ENCODE measurements around the gene PALLD.
"Not testable (repeated sequence)": the region's sequence is repeated elsewhere in the genome, so short reads cannot be mapped to it uniquely, and the experiment has no call there.

PALLD gene

DNA sequence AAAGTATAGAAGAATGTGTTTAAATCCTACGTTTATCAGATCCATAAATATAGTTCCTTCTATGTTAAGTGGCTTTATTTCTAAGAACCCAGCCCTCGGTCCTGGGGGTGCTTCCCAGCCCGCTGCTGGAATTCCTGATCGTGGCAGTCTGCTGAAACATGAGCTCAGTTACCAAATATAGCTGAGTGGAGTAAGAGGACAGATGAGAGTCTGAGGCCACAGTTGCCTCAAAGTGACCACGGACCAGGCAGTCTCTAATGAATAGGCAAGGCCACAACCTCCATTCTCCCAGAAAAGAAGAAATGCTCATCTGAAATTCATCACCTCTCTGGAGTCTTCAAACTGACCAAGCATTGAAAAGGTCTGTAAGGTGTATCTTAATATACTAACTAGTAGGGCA, at the start of gene PALLD:
Gene PALLD (plus strand): TSS at position 219 of the 400 bp plus-strand sequence.
- DNase-seq (ENCODE audit: low read depth), result no peak

DNA sequence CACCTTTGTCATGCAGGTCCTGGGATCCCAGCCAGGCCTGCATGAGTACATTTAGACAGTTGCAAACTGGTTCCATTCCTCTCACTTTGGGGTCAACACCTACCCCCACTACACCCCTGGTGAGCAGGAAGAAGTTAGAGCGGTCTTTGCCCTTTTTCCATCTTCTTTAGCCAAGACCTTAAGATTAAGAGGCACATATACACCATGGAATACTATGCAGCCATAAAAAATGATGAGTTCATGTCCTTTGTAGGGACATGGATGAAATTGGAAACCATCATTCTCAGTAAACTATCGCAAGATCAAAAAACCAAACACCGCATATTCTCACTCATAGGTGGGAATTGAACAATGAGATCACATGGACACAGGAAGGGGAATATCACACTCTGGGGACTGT, 47.8 kb upstream of the PALLD start:
- DNase-seq (ENCODE audit: low read depth), result not testable (repeated sequence)

DNA sequence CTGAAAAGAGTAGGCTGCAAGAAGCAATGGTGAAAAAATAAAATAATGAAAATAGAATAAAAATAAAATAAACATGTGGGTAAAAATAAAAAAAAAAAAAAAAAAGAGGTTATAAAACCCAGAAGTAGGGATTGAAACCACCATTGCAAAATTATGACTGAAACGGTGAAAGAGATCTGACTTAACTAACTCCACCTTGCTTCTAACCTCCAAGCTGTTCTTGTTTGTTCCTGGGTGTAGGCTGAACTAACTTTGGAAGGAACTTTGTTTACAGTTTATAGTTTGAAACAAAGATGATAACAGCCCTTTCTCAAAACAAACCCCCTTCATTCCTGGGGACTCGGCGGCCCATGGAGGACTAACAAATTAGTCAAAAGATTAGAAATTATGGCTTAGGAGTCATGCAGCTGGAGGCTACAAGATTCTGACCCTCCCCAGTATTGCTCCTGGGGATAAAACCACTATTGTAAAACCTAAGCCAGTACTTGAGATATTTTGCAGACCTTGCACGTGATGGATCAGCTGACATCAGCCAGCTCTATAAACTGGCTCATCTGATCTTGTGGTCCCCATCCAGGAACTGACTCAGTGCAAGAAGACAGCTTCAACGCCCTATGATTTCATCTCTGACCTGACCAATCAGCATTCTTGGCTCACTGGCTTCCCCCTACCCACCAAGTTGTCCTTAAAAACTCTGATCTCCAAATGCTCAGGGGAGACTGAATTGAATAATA, 47.0 kb upstream of the PALLD start:
- no peak for DNase-seq (ENCODE audit: low read depth)

DNA sequence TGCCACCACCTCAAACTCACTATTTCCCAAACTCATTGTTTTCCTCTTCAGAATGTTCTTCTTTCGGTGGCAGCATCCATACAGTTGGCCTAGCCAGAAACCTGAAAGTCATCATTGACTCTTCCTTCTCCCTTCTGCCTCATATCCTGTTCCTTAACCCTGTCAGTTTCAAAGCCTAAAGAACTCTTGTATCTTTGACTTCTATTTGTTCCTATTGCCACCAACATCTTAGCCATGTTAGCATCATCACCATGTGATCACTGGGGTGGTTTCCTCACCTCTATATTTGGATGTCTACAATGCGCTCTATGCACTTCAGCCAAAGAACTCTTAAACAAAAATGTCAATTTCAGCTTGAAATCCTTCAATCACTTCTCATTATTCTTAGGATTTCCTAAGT, 45.5 kb upstream of the PALLD start:
- DNase-seq (ENCODE audit: low read depth), result no peak

DNA sequence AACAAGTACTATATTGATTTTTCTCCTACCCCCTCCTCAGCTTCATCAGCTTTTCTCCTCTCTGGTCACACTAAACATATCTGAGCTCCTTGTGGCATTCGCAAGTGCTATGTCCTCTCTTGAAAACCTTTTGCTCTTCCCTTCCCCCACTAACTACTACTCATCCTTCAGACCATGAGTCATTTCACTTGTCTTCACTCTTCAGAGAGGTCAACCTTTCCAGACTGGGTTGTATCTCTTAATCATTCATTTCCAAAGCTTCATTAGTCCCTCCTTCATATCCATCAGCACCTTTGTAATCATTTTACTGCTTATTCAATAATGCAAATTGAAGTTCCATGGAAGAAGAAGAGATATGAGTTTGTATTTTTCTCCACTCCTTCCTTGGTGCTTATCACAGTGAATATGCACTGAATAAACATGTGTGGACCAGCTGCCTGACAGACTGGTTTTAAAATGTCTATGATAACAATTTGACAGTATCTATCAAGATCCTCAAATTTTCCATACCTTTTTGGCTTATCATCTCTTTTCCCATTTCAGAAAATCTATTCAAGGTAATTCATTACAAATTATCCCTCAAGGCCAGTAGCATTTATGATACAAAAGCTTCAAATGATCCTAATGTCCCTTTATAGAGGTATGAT, 45.0 kb upstream of the PALLD start:
- peak; percentile 61 for DNase-seq (ENCODE audit: low read depth)

DNA sequence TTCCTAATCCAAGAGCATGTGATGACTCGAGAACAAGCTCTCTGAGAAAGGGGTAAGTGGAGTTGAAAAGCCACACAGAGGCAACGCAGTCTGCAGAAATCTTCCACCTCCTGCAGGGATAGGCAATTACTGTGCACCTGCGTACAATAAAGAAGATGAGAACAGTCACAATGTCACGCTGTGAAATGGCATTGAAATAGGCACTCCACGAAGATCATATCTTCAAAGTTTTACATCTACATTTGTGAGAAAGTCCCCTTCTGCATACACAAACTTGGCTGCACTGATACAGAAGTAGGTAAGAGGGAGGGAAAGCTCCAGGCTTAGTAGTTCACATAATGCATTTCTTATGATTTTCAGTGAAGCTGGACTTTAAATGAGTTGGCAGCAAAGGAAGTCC, 43.7 kb upstream of the PALLD start:
- no peak for DNase-seq (ENCODE audit: low read depth)

DNA sequence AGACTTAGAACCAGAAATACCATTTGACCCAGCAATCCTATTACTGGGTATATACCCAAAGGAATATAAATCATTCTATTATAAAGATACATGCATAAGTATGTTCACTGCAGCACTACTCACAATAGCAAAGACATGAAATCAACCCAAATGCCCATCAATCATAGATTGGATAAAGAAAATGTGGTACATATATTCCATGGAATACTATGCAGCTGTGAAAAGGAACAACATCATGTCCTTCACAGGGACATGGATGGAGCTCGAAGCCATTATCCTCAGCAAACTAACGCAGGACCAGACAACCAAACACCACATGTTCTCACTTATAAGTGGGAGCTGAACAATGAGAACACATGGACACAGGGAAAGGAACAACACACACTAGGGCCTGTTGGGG, 38.6 kb upstream of the PALLD start:
- DNase-seq (ENCODE audit: low read depth), result not testable (repeated sequence)

DNA sequence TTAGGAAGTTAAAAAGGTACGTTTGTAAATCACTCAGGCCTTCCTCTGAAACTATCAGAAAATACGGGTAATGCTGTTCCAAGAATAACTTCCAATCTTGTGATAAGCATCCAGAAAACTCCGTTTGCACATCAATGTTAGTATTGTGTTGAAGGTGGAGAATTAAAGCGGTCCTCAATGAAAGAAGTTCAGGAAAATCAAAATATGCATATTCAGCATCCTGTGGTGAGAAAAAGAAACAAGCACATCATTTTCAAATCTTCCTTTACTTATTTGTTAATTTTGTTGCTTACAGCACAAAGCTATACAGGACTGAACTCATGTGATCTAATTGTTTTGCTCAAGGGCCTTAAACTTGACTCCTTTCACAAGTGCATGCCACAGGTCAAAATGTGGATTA, 35.0 kb upstream of the PALLD start:
- no peak for DNase-seq (ENCODE audit: low read depth)

DNA sequence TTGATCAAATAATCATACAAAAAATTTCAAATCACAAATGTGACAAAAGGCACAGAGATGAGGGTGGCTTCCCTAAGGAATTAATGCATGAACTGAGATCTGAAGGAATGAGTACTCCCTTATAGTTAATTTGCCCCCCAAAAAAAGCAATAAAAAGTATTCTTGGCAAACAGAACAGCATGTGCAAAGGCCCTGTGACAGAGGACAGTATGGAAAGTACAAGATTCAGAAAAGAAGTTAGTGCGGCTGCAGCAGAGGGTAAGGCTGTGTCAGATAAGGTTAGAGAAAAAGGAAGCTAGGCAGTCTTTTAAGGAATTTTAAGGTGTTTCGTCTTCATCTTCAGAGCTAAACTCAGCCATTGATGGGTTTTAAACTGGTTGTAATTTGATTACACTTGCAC, 23.9 kb upstream of the PALLD start:
- DNase-seq (ENCODE audit: low read depth), result no peak

DNA sequence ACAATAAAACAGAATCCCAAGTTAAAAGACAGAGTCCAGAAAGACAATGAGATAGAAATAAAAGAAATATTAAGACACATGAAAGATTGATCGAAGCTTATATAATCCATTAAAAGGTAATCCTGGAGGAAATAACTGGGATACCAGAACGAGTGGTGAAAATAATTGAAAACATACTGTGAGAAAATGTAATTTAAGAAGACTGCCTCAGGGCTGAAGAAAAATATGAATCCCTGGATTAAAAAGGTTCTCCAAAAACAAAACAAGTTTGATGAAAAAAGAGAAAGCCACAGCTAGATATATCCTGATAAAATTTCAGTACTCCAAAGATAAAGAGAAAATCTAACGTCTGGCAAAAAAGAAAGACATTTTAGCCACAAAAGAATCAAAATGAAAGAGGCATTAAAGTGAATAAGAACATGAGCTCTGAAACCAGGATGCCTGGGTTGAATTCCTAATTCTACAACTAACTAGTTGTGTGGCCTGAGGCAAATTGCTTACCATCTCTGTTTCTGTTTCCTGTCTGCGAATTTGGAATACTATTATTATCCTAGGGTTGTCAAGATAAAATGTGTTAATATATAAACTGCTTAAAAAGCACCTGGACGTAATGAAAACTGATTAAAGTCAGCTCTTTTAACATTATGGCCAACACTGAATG, 22.1 kb upstream of the PALLD start:
- no peak for DNase-seq (ENCODE audit: low read depth)

DNA sequence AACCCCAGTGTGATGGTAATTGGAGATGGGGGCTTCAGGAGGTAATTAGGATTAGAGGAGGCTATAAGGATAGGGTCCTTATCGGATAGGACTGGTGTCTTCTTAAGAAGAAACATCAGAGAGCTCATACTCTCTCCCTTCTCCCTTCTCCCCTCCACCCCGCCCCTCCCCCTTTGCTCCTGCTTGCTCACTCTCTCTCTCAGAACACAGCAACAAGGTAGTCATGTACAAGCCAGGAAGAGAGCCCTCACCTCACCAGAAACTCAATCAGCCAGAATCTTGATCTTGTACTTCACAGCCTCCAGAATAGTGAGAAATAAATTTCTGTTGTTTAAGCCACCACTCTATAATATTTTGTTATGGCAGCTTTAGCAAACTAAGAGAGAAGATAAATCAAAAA, 21.1 kb upstream of the PALLD start:
- no peak for DNase-seq (ENCODE audit: low read depth)

DNA sequence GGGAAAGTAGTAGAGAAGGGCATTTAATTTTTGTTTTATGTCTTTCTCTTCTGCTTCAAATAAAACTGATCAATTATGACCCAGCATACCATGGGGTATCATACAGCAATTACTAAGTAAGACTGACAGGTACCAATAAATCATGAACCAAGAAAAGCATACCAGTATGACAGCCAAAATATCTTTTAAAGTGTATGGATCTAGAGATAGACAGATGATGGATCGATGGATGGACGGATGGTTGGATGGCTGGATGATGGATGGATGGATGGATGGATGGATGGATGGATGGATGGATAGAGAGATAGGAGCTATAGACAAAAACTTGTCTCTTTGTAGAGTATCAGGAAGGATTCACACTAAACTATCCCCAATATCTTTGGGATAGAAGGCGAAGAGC, 18.0 kb upstream of the PALLD start:
- no peak for DNase-seq (ENCODE audit: low read depth)

DNA sequence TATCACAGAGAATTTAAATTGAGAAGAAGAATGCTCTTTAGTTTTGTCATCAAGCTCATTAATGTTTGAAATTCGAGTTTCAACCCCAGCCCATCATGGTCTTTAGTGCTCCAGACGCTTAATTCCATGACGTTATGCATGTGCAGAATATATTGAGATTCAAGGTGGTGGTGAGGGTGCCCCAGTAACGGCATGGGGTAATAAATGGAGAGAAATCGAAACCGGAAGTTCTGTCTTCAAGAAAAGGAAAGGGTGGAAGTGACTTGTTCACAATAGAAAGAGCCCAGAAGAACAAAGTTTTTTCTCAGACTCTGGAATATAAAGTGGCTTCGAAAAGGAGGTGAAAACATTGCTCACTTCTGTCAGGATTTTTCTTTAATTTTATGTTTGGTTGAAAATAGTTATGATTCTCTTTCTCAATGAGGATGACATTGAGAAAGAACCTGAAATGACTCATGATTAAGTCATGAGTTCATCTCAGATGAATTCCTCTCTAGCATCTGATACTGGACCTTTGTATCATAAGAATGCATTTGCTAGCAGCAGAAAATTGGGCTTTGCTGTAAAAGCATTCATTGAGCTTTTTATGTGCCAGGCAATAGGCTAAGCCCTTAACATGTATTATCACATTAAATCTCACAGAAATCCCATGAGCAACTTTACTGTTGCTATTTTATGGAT, 15.8 kb upstream of the PALLD start:
- peak; percentile 87 for DNase-seq (ENCODE audit: low read depth)

DNA sequence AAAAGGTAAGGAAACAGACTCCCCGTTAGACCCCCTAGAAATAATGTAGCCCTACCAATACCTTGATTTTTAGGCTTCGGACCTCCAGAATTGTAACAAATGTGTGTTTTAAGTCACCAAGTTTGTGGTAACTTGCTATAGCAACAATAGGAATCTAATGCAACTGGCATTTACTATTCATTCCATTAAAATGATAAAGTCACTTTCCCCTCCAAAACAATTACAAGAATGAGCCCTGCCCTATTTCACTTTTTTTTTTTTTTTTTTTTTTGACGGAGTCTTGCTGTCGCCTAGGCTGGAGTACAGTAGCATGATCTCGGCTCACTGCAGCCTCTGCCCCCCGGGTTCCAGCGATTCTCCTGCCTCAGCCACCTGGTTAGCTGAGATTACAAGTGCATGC, 13.0 kb upstream of the PALLD start:
- DNase-seq (ENCODE audit: low read depth), result peak; percentile 66

DNA sequence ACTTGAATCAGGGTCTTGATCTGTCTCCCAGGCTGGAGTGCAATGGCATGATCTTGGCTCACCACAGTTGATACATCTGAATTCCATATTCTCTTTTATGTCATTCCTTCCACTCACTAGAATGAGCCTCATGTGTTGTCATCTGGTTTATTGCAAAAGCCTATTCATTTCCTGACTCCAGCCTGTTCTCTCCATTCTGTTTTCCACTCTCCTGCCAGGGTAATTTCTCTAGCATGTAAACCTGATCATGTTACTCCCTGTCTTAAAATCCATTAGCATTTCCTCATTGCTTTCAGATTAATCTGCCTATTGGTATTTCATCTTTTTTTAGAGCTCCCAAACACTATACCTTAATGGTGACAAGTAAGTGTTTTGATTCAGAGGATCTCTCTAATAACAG, 12.2 kb upstream of the PALLD start:
- DNase-seq (ENCODE audit: low read depth), result peak; percentile 81

DNA sequence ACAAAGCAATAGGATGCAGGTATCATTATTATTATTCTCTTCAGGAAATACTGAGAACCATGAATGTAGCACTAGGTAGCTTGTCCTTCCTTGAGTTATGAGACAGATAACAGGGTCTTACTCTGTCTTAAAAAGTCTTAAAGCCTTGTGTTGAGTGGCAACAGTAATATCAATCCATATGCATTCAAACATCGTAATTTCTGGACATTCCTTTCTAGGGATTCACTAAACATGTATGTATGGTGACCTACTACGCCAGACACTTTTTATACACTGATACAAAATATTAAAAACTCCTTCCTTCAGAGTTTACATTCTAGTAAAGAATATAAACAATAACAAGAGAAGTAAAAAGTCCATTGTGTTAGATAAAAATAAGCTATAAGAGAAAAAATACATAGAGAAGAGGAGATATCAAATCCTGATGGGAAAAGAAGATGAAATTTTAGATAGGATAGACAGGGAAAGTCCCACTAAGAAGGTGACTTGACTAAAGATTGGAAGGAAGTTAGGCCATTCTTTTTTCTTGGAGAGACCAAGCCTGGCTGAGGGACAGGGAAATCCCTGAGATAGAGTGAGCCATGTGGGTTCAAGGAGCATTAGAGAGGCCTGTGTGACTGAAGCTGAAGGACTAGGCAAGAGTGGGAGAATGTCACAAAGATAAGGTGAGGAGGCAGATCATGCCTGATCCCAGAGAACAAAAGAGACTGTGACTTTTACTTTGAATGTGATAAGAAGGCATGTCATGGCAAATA, 11.5 kb upstream of the PALLD start:
- DNase-seq (ENCODE audit: low read depth), result no peak

DNA sequence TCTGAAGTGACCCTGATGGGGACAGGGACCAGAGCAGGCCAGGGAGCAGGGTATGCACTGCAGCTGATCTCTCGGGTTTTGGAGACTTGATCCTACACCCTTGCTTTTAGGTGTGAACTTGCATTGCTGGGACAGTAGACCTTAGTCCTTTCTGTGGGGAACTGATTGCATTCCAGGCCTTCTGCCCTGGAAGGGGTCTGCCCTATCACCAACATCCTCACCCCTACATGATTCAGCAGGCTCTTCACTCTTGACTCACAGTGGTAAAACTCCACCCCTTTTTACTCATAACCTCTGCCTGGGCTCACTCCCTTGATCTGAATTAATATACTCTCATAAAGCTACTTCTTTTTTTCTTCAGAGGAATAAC, 10.0 kb upstream of the PALLD start:
- DNase-seq (ENCODE audit: low read depth), result no peak

DNA sequence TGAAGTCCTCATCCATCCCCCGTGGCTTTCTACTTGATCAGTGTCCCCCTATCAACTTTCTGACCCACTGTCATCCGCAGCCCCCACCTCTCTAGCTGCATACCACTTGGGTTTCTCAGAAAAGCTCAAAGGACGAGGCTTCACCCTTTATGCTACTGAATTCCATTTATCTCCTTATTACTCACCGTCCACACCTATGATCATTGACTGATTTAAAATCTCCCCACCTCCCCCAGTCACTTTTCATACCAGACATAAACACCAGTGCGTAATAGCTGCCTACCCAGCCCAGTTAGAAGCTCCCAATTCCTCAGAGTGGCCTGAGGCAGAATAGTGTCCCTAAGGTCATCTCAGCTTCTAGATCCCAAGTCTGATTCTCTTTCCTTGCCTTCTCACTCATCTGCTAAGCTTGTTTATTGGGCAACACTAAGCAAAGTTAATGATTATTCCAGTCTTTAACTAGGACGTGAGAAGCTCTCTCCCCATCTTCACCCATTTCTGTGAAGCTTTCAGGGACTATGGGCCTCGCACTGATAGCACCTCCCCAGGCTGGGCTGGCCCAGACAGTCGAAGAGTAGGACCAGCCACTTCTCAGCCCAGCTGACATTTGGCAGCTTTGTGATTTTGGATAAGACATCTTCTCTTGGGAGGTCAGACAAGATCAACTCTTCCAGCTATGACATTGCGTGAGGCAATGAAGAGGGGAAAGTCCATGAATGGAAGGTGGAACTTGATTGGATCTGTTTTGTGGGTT, 9.4 kb upstream of the PALLD start:
- peak; percentile 71 for DNase-seq (ENCODE audit: low read depth)

DNA sequence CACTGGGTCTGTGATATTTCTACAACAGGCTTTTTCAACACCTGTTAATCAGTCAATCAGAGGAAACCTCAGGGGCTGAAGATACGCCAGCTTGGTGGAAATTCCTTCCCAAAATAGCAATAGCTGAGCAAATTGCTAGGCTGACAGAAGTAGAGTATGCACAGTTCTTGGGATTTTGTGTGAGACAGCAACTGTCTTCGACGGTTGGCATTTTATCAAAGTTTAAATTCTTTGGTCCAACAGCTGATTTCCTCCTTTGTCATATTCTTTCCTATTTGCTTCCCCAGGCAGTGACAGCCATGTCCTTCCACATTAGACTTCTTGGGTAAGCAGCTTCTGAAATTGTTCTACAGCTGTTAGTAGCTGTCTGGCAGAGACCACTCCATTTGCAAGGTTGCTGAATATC, 8.0 kb upstream of the PALLD start:
- DNase-seq (ENCODE audit: low read depth), result no peak

DNA sequence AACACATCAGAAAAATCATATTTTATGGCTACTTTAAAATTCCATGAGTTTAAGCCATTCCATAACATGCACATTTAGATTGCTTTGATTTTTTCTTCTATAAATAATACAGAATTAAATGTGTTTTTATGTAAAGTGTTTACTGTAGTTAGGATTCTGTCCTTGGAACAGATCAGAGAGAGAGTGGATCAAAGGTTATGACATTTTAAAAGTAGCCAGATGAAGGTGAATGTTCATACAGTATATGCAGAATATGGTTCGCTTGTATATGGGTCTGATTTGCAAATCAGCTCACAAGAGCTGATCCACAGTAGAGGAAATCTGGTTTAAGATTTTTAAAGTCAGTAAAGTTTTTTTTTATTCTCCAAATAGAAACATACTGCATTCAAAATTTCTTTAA, 7.2 kb upstream of the PALLD start:
- no peak for DNase-seq (ENCODE audit: low read depth)

DNA sequence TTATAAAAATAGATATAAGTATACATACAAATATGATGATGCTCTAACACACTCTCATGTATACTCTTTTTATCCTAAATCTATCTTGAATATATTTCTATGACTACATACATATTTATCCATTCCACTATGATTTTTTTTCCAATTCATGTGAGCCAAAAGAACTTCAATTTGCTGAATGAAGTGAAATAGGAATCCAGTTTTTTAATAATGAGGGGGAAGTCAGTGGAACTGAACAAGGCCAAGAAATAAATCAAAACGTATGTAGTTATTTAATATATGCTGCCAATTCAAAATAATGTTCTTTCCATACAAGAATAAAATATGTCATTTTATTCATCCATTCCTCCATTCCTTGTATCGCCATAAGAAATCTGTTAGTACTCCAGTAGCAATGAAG, 6.1 kb upstream of the PALLD start:
- DNase-seq (ENCODE audit: low read depth), result no peak
